Kidney (tissue), 14 donors: Measurements from ENCODE around the gene AEBP2. TPM values are rescaled to one million over a fixed set of nuclear protein-coding genes. Genes with fewer than 3 reads are reported as not detected.

Experiments
- DNase-seq, 5 donors: peaks; one replicate each; pipeline ENCODE4 v3.0.0-alpha.2; 2013 to 2020
- FAIRE-seq: peaks from 2 replicates; lab custom pipeline; 2012; peaks lifted over from hg19 to GRCh38; lab: Jason Lieb, UNC
- H3K27ac ChIP-seq, 2 donors: one replicate each; pipeline ENCODE4 v1.7.0; 2013; ENCODE audit warnings: low read depth in 2 of 2, low read length in 2 of 2, inconsistent platforms in 1 of 2
- H3K27me3 ChIP-seq: one replicate; pipeline ENCODE4 v1.7.1; 2013; ENCODE audit warnings: low read length, inconsistent platforms; ENCODE audit not compliant: control insufficient read depth, insufficient read depth
- H3K36me3 ChIP-seq, 3 donors: one replicate each; pipeline versions ENCODE4 v1.7.0 to v1.7.1; 2013; ENCODE audit warnings: low read length in 3 of 3, control low read depth in 1 of 3, inconsistent platforms in 1 of 3; ENCODE audit not compliant: insufficient read depth in 3 of 3, control insufficient read depth in 2 of 3
- H3K4me1 ChIP-seq, 3 donors: one replicate each; pipeline versions ENCODE4 v1.7.0 to v1.7.1; 2013; ENCODE audit warnings: low read length in 3 of 3, inconsistent platforms in 1 of 3, low read depth in 1 of 3; ENCODE audit not compliant: control insufficient read depth in 2 of 3, insufficient read depth in 2 of 3
- H3K4me3 ChIP-seq, 3 donors: one replicate each; pipeline versions ENCODE4 v1.7.0 to v1.8.1; 2013; ENCODE audit warnings: low read length in 3 of 3, control low read depth in 1 of 3, inconsistent platforms in 1 of 3
- H3K9ac ChIP-seq, 3 donors: one replicate each; pipeline versions ENCODE4 v1.7.0 to v1.7.1; 2013; ENCODE audit warnings: low read length in 3 of 3, control low read depth in 1 of 3, inconsistent platforms in 1 of 3
- H3K9me3 ChIP-seq, 3 donors: one replicate each; pipeline versions ENCODE4 v1.7.0 to v1.7.1; 2013; ENCODE audit warnings: low read length in 3 of 3, control low read depth in 1 of 3, inconsistent platforms in 1 of 3; ENCODE audit not compliant: control insufficient read depth in 2 of 3, insufficient read depth in 1 of 3
- intact Hi-C: fragments of 100-400 bp; cut with DNase I; formaldehyde crosslinking; loops from one replicate; pipeline ENCODE4 v1.11.1; 2022
- polyA plus RNA-seq: library from polyadenylated mRNA; stranded (reverse); fragments of 350-450 nt; fragmentation: Illumina TruSeq; extraction: RNeasy Lipid Tissue Mini Kit (QIAGEN cat#74804); gene quantifications from one replicate; pipeline ENCODE4 v1.2.3, GENCODE V29; 2014; ENCODE audit warnings: low read depth, low replicate concordance; ENCODE audit not compliant: insufficient read depth
- total RNA-seq: library from RNA; stranded (reverse); fragmentation: NEBNext Ultra II Directional; extraction: Animal tissue kit (Norgen Biotek cat#: 25700); gene quantifications from one replicate; pipeline ENCODE4 v1.2.1, GENCODE V29; 2021
- TF ChIP-seq, protein P1 (sequence below): IDR thresholded peaks from 3 replicates; pipeline ENCODE4 v1.5.1; 2012; ENCODE audit warnings: mild to moderate bottlenecking, moderate library complexity, borderline replicate concordance; ENCODE audit not compliant: insufficient read depth; ENCODE audit errors: extremely low read depth
- donor health status: control.
- donor health status: control.
- donor health status: control.
- donor health status: control.
- donor health status: control.
- donor health status: DM: yes; HTN: yes; CAD: no.
- donor health status: Normal renal cell carcinoma (clear cell type).

The AEBP2 gene
- total and polyA plus RNA-seq, 2 donors from 2014 or later, result 12.0 to 46.4 TPM

DNA sequence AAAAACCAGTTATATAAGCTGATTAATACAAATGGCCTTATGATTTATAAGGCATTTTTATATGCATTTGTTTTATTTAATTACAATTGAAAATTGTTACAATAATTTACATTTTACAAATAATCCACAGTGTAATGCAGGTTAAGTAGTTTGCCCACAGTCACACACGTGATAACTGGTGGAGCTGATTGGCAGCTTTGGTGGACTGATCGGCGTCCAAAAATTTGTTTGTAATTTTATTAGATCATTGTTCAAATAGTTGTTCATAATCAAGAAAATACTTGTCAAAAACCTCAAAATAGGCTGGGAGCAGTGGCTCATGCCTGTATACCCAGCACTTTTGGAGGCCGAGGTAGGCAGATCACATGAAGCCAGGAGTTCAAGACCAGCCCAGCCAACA is 59.7 kb downstream of the AEBP2 start:
- TF ChIP-seq, protein P1, sequence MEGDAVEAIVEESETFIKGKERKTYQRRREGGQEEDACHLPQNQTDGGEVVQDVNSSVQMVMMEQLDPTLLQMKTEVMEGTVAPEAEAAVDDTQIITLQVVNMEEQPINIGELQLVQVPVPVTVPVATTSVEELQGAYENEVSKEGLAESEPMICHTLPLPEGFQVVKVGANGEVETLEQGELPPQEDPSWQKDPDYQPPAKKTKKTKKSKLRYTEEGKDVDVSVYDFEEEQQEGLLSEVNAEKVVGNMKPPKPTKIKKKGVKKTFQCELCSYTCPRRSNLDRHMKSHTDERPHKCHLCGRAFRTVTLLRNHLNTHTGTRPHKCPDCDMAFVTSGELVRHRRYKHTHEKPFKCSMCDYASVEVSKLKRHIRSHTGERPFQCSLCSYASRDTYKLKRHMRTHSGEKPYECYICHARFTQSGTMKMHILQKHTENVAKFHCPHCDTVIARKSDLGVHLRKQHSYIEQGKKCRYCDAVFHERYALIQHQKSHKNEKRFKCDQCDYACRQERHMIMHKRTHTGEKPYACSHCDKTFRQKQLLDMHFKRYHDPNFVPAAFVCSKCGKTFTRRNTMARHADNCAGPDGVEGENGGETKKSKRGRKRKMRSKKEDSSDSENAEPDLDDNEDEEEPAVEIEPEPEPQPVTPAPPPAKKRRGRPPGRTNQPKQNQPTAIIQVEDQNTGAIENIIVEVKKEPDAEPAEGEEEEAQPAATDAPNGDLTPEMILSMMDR, result no peak
- no peaks in the 10 kb centered on the region for H3K9me3 ChIP-seq
- DNase-seq (no peak), FAIRE-seq (no peak)
- peaks cover 2 to 11% (median 2%) of the 10 kb centered on the region in 3 donors for H3K36me3 ChIP-seq
- no peaks in the 10 kb centered on the region for H3K27me3 ChIP-seq
- no peak overlapping the region for H3K4me3 ChIP-seq
- no peak overlapping the region for H3K27ac ChIP-seq
- intact Hi-C loops, result no loop called here
- no peak overlapping the region for H3K9ac ChIP-seq
- H3K4me1 ChIP-seq, result no peaks in the 10 kb centered on the region

DNA sequence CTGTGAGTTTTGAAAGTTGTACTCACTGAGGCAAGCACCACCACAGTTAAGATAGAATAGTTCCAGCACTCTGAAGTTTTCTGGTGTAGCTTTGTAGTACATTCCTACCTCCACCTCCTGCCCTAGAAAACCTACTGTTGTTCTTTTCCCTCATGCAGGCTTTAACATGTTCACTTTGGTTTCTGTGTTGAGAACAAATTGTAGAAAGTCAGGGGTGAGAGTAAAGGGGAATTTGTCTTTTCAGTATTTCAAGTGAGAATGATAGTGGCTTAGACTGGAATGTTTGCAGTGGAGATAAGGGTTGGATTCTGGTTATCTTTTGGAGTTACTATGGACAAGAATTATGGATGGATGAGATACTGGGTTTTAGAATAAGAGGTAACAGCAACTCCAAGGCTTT is 67.2 kb downstream of the AEBP2 start:
- Histone ChIP-seq H3K9ac (no peak overlapping the region), H3K36me3 (peaks cover 0 to 5% (median 0%) of the 10 kb centered on the region in 3 donors), H3K27ac (no peak overlapping the region), H3K9me3 (no peaks in the 10 kb centered on the region), H3K4me1 (no peaks in the 10 kb centered on the region), H3K4me3 (no peak overlapping the region), H3K27me3 (no peaks in the 10 kb centered on the region)
- intact Hi-C loops, result no loop called here
- FAIRE-seq (no peak), DNase-seq (no peak)
- TF ChIP-seq, protein P1, result no peak

DNA sequence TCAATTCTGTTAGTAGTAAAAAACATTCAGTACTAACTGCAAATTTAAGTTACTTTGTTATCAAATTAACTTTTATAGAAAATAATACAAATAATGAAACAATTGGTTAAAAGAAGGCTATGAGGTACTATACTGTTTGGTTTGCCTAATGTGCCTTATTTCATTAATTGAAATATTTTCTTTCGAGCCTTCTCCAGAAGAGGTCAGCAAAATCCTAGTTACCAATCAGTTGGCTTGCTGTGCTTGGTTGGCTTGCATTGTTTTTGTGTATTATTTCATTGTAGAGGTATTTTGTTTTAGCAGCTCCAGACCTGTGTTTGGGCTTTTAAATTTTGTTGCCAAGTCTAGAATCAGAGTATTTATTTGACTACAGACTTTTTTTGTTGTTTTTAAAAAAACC is 68.5 kb downstream of the AEBP2 start:
- DNase-seq, result peak in 2 of 5 donors; percentile 45 to 62
- H3K27ac ChIP-seq, result no peak overlapping the region
- intact Hi-C loops, result no loop called here
- no peak overlapping the region for H3K9ac ChIP-seq
- H3K27me3 ChIP-seq, result no peaks in the 10 kb centered on the region
- H3K4me3 ChIP-seq, result no peak overlapping the region
- H3K4me1 ChIP-seq, result no peaks in the 10 kb centered on the region
- no peaks in the 10 kb centered on the region for H3K9me3 ChIP-seq
- TF ChIP-seq, protein P1, result peak; percentile 5
- FAIRE-seq, result peak; percentile 50
- peaks cover 0 to 5% (median 0%) of the 10 kb centered on the region in 3 donors for H3K36me3 ChIP-seq

- FAIRE-seq, result no peak
- no peak overlapping the region for H3K4me3 ChIP-seq
- no peaks in the 10 kb centered on the region for H3K9me3 ChIP-seq
- peaks cover 0 to 3% (median 2%) of the 10 kb centered on the region in 3 donors for H3K36me3 ChIP-seq
- no peak for DNase-seq
- H3K9ac ChIP-seq, result no peak overlapping the region
- TF ChIP-seq, protein P1, result no peak
- intact Hi-C loops, result no loop called here
- H3K4me1 ChIP-seq, result no peaks in the 10 kb centered on the region
- H3K27me3 ChIP-seq, result no peaks in the 10 kb centered on the region
- H3K27ac ChIP-seq, result no peak overlapping the region
Measured at GRCh38 chr12:19510461-19510860, 71.2 kb downstream of the AEBP2 start.
